NCI-H524 (cell line): ENCODE data around the gene NDE1.
"Not testable (repeated sequence)": the region's sequence is repeated elsewhere in the genome, so short reads cannot be mapped to it uniquely, and the experiment has no call there.

ENCODE experiments used
- DNase-seq, 2 experiments: peaks; one replicate each; lab custom pipeline; 2025; lab: John Stamatoyannopoulos, UW

The NDE1 gene

GRCh38 chr16:15650019-15650697 lies at the start of gene NDE1:
TSS of gene NDE1 (plus strand) at chr16:15650245. CDS start at chr16:15664779, 14,534 bp downstream.
- DNase-seq, result peak; percentile 79 to 91

- no peak for DNase-seq
Measured at GRCh38 chr16:15601212-15601879, 48.7 kb upstream of the NDE1 start.

DNA sequence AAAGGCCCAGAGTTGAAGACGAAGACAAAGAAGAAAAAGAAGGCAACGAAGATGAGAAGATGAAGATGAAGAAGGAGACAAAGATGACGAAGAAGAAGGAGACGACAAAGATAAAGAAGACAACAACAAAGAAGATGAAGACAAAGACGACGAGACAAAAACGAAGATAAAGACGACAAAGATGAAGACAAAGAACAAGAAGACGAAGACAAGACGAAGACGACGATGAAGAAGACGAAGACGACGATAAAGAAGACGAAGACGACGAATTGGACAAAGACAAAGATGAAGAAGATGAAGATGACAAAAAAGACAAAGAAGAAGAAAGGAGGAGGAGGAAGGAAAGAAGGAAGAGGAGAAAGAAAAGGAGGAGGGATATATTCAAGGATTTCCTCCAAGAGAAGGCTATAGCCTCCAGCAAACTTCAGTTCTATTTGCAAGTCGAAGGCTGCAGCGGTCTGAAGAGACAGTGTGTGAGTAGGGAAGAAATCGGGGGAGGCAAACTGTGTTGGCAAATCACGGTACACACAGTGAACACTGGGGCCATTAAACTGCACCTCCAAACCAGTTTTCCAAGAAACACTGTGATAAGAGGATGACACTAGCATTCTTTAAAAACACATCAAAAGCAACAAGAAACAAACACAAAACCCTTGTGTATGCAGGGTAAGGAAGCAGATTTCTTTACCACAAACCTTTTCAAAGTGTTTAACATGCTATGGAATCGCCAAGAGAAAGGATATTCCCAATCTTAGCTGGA lies 47.6 kb upstream of the NDE1 start:
- no peak for DNase-seq

- DNase-seq, result no peak
Measured at GRCh38 chr16:15604460-15605440, 45.3 kb upstream of the NDE1 start.

GRCh38 chr16:15605839-15606517 lies 44.1 kb upstream of the NDE1 start:
- DNase-seq, result no peak

DNA sequence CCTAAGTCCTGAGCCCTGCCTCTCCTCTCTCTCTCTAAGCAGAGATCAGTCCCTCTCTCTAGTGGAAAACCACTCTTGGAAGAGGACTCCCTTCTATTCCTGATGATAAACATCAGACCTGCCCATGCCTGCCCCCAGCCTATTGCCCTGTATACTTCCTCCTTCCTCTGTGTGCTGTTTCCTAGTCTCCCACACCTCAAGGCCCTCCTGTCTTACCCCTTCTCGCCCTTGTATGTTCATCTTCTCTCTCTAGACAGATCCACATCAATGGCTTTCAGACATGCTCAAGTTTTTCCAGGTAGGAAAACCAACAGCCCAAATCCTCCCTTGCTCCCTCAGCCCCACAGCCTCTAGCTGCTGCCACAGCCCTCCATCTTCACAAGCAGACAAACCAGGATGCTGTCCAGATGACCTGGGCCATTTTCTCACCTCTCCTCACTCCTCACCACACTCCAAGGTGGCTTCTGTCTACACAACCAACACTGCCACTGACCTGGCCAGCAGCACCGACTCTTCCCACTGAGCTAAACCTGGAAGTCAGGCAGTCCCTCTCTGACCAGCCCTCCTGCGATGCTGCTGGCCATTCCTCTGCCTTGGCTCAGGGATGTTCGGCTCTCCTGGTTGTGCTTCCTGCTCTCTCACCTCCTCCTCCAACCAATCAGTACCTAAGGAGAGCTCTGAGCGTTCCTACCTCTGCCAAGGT lies 43.4 kb upstream of the NDE1 start:
- no peak for DNase-seq

DNA sequence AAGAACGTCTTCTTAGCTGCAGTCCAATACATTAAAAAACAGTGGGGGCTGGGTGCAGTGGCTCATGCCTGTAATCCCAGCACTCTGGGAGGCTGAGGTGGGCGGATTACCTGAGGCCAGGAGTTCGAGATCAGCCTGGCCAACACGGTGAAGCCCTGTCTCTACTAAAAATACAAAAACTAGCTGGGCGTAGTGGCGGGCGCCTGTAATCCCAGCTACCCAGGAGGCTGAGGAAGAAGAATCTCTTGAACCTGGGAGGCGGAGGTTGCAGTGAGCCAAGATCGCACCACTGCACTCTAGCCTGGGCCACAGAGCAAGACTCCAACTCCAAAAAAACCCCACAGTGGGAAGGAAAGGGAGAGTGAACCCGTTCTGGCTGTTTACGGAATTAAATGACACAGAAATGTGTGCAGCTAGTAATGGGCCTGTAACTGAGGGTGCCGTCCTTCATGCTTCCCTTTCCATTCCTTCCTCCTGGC lies 42.8 kb upstream of the NDE1 start:
- not testable (repeated sequence) for DNase-seq

- DNase-seq, result no peak
Measured at GRCh38 chr16:15607700-15608396, 42.2 kb upstream of the NDE1 start.

- DNase-seq, result no peak
Measured at GRCh38 chr16:15608398-15609285, 41.4 kb upstream of the NDE1 start.

GRCh38 chr16:15609286-15609649 lies 40.8 kb upstream of the NDE1 start:
- no peak for DNase-seq

- no peak for DNase-seq
Measured at GRCh38 chr16:15610369-15610871, 39.6 kb upstream of the NDE1 start.

DNA sequence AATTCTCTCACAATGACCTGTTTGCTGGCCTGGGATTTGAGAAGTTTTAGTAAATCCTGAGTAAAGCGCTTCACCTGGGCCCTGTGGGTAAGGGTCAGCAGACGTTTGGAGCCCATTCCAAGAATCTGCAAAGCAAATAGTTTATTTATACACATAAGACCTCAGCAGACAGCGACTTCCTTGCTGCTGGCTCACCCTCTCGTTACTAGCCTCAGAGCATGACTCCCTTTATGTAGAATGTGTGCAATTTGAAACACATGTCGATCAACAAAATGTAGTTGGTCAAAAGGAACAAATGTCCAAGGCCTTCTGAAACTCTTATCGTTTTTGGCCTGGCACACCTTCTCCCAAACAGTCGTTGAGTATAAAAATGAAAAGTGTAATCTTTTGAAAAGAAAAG lies 38.4 kb upstream of the NDE1 start:
- DNase-seq, result no peak

DNA sequence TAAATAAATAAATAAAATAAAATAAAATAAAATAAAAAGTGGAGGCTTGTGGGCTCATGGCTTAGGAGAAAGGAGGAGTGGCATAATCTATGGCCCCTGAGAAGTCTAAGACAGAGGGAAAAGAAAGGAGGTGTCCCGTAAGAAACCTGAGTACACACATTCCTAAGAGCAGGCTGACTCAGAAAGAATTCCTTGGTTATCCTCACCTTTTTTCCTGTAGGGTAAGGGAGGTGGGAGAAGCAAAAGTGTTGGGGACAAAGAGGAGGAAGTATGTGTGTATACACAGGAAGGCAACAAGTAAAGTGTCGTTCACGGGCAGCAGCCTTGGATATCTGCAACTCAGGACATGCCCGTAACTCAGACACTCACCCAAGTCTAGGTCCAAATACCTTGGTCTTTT lies 36.4 kb upstream of the NDE1 start:
- DNase-seq, result no peak

DNA sequence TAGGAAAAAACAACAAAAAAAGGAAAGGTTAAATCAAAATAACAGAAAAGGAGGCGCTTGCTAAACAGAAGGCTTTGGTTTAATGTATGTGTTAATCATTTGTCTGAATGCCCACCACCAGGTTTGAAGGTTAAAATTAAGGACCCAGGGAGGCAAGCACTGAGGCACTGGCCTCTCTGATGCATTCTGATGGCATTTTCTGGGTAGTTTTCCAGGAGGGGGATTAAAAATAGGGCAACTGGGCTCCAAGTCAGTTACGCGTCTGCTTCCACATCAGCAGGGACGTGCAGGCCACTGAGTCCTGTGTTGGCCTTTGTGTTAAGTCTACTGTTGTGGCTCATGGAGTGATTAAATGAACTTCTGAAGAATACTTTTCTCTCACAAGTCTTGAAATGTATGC lies 34.0 kb upstream of the NDE1 start:
- no peak for DNase-seq

DNA sequence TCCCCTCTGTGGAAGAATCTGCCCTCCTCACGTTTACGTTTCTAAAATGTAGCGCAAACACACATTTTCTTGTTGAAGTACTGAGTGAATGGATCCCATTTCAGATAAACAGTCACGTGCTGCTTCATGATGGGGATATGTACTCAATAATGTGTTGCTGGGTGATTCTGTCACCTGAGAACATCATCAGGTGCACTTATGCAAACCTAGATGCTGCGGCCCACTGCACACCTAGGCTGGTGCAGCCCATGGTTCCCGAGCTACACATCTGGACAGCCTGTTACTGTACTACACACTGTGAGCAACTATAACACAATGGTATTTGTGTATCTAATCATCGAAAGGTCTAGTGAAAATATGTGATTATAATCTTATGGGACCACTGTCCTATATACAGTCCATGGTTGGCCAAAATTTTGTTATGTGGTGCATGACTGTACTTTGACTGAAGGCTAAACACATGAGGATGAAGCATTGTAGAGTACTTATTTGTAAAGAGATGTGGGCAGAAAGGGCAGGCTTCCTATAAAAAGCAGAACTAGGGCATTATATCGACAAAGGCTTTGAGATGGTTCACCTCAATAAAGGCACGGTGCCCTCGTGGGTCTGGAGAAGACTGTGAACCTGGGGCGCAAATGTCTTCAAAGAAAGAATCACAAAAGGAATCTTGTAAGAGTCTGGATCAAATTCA lies 33.4 kb upstream of the NDE1 start:
- DNase-seq, result no peak

DNA sequence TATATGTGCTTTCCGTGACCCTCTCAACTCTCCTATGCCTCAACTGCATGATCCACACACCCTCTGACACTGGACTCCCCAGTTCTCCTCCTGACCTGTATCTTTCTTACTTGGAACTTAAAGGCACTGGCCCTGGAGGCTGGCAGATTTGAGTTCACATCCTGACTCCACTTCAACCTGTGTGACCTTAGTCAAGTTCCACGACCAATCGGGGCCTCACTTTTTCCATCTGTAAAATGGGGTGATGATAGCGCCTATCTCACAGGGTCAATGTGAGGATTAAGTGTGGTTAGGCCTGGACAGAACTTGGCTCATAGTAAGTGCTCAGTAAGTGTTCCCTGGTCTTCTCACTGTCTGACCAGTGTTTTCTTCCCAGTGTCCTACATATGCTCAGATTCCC lies 32.1 kb upstream of the NDE1 start:
- no peak for DNase-seq

DNA sequence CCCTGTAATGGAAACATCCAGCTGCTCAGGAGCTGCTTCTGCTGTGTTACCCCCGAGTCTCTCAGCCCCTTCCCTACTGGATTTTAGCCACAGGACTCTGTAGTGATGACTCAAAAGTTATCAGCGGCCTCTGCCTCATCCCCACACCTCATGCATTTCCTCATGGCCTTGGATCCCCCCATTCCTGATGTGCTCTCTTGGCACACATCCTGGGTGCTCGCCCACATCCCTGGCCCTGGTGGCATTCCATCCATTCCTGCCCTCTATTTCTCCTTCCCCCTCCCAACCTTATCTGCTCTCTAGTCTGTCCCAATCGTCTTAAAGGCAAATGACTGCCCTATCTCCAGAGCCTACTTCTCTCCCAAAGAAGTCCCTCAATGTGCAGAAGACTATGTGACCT lies 31.7 kb upstream of the NDE1 start:
- DNase-seq, result no peak

DNA sequence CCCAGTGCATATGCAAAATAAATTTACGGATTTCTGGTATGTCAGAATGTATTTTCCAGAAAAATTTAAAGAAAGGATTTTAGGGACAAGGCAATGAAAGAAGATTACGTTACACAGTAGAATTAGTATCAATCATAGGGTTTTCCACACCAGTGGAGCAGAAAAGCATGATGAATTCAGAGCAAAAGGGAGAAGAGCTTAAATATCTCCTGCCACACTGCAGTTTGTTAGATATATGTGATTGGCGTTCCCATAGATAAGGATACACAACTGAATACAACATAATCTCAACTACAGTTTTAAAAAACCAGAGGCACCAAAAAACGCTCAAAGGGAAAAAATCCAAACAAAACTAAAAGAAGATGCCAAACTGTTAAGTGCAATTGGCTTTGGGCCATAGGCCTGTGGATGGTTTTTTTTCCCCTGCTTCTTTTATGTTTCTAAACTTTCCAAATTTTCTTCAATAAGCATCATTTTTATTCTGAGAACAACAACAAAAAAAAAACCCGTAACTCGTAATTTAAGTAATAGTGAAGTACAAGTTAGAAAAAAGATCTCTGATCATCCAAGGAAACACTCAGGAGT lies 29.3 kb upstream of the NDE1 start:
- no peak for DNase-seq
